SK-N-SH treated with all-trans-retinoic acid at 6 μM for 48 hours (cell line): Measurements from ENCODE around the gene KRTAP9-9.

Source experiments
- ATAC-seq: fragments of 200-7000 bp; cut with Tn5 transposase; 3 replicates; pipeline ENCODE4 v1.9.1; 2020; ENCODE audit warnings: mild to moderate bottlenecking, moderate library complexity
- ARNTL ChIP-seq: fragments of 450-650 bp; formaldehyde crosslinking; IDR thresholded peaks from 2 replicates; pipeline ENCODE4 v1.5.0; 2020; ENCODE audit warnings: low read depth, mild to moderate bottlenecking, moderate library complexity, borderline replicate concordance
- BACH2 ChIP-seq: fragments of 250-450 bp; sonication (Bioruptor Pico); IDR thresholded peaks from 2 replicates; pipeline ENCODE4 v1.9.0; 2021; ENCODE audit warnings: mild to moderate bottlenecking, borderline replicate concordance
- CREB5 ChIP-seq: fragments of 250-450 bp; sonication (Bioruptor Pico); IDR thresholded peaks from 2 replicates; pipeline ENCODE4 v1.5.1; 2020; ENCODE audit warnings: low read depth, mild to moderate bottlenecking, moderate library complexity
- CSDC2 ChIP-seq: fragments of 250-450 bp; sonication (Bioruptor Pico); IDR thresholded peaks from 2 replicates; pipeline ENCODE4 v1.5.0; 2020; ENCODE audit warnings: mild to moderate bottlenecking, moderate library complexity
- ESRRG ChIP-seq: fragments of 250-450 bp; sonication (Bioruptor Pico); IDR thresholded peaks from 2 replicates; pipeline ENCODE4 v1.6.1; 2021; ENCODE audit warnings: mild to moderate bottlenecking
- GLIS3 ChIP-seq: fragments of 250-450 bp; sonication (Bioruptor Pico); IDR thresholded peaks from 2 replicates; pipeline ENCODE4 v1.5.0; 2020; ENCODE audit warnings: mild to moderate bottlenecking, moderate library complexity
- ISL1 ChIP-seq: fragments of 250-450 bp; sonication (Bioruptor Pico); IDR thresholded peaks from 2 replicates; pipeline ENCODE4 v2.1.2; 2022; ENCODE audit warnings: mild to moderate bottlenecking, moderate library complexity
- PPARA ChIP-seq: fragments of 250-450 bp; sonication (Bioruptor Pico); IDR thresholded peaks from 2 replicates; pipeline ENCODE4 v1.5.0; 2020; ENCODE audit warnings: mild to moderate bottlenecking, borderline replicate concordance
- RARB ChIP-seq: fragments of 250-450 bp; sonication (Bioruptor Pico); IDR thresholded peaks from 2 replicates; pipeline ENCODE4 v1.8.0; 2021; ENCODE audit warnings: mild to moderate bottlenecking, moderate library complexity
- SNAI2 ChIP-seq: fragments of 250-450 bp; sonication (Bioruptor Pico); IDR thresholded peaks from 2 replicates; pipeline ENCODE4 v1.5.0; 2020; ENCODE audit warnings: mild to moderate bottlenecking, moderate library complexity
- TCF4 ChIP-seq: fragments of 250-450 bp; sonication (Bioruptor Pico); IDR thresholded peaks from 2 replicates; pipeline ENCODE4 v1.8.0; 2021; ENCODE audit warnings: mild to moderate bottlenecking, moderate library complexity, borderline replicate concordance
- TOX ChIP-seq: fragments of 250-450 bp; sonication (Bioruptor Pico); IDR thresholded peaks from 2 replicates; pipeline ENCODE4 v1.8.0; 2021; ENCODE audit warnings: mild to moderate bottlenecking, moderate library complexity, borderline replicate concordance
- ZC3H10 ChIP-seq: fragments of 250-450 bp; sonication (Bioruptor Pico); IDR thresholded peaks from 2 replicates; pipeline ENCODE4 v1.5.1; 2021; ENCODE audit warnings: mild to moderate bottlenecking, moderate library complexity
- ZFP3 ChIP-seq: fragments of 250-450 bp; sonication (Bioruptor Pico); IDR thresholded peaks from 2 replicates; pipeline ENCODE4 v1.5.0; 2020; ENCODE audit warnings: mild to moderate bottlenecking, moderate library complexity
- ZFP30 ChIP-seq: fragments of 450-650 bp; formaldehyde crosslinking; IDR thresholded peaks from 2 replicates; pipeline ENCODE4 v1.5.0; 2022; ENCODE audit warnings: mild to moderate bottlenecking, moderate library complexity
- ZNF565 ChIP-seq: fragments of 450-650 bp; formaldehyde crosslinking; conservative IDR thresholded peaks from 2 replicates; pipeline ENCODE4 v1.5.0; 2020; ENCODE audit warnings: low read depth, mild to moderate bottlenecking, moderate library complexity
- ZNF70 ChIP-seq: fragments of 450-650 bp; formaldehyde crosslinking; IDR thresholded peaks from 2 replicates; pipeline ENCODE4 v1.5.0; 2020; ENCODE audit warnings: mild to moderate bottlenecking, moderate library complexity
- ZNF8 ChIP-seq: fragments of 450-650 bp; formaldehyde crosslinking; IDR thresholded peaks from 2 replicates; pipeline ENCODE4 v1.5.0; 2020; ENCODE audit warnings: mild to moderate bottlenecking, moderate library complexity
- TF ChIP-seq, protein P1 (sequence below): fragments of 250-450 bp; sonication (Bioruptor Pico); IDR thresholded peaks from 2 replicates; pipeline ENCODE4 v1.5.0; 2020; ENCODE audit warnings: mild to moderate bottlenecking, moderate library complexity
- TF ChIP-seq, protein P2 (sequence below): fragments of 250-450 bp; sonication (Bioruptor Pico); IDR thresholded peaks from 2 replicates; pipeline ENCODE4 v1.5.1; 2021; ENCODE audit warnings: mild to moderate bottlenecking, moderate library complexity
- TF ChIP-seq, protein P3 (sequence below): fragments of 250-450 bp; sonication (Bioruptor Pico); IDR thresholded peaks from 2 replicates; pipeline ENCODE4 v1.8.0; 2021; ENCODE audit warnings: low read depth, mild to moderate bottlenecking, moderate library complexity, borderline replicate concordance

The KRTAP9-9 gene

GRCh38 chr17:41263212-41263611, 8.0 kb downstream of the KRTAP9-9 start:
- no peak for TF ChIP-seq GLIS3 (CRISPR knock-in tag)
- no peak for TF ChIP-seq ZNF8 (CRISPR knock-in tag)
- no peak for TF ChIP-seq ZFP3 (CRISPR knock-in tag)
- TF ChIP-seq, protein P1, sequence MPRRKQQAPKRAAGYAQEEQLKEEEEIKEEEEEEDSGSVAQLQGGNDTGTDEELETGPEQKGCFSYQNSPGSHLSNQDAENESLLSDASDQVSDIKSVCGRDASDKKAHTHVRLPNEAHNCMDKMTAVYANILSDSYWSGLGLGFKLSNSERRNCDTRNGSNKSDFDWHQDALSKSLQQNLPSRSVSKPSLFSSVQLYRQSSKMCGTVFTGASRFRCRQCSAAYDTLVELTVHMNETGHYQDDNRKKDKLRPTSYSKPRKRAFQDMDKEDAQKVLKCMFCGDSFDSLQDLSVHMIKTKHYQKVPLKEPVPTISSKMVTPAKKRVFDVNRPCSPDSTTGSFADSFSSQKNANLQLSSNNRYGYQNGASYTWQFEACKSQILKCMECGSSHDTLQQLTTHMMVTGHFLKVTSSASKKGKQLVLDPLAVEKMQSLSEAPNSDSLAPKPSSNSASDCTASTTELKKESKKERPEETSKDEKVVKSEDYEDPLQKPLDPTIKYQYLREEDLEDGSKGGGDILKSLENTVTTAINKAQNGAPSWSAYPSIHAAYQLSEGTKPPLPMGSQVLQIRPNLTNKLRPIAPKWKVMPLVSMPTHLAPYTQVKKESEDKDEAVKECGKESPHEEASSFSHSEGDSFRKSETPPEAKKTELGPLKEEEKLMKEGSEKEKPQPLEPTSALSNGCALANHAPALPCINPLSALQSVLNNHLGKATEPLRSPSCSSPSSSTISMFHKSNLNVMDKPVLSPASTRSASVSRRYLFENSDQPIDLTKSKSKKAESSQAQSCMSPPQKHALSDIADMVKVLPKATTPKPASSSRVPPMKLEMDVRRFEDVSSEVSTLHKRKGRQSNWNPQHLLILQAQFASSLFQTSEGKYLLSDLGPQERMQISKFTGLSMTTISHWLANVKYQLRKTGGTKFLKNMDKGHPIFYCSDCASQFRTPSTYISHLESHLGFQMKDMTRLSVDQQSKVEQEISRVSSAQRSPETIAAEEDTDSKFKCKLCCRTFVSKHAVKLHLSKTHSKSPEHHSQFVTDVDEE (CRISPR knock-in tag): no peak
- TF ChIP-seq ZNF70 (CRISPR knock-in tag): no peak
- no peak for TF ChIP-seq ZFP30
- TF ChIP-seq ISL1 (CRISPR knock-in tag): no peak
- TF ChIP-seq ZNF565 (CRISPR knock-in tag): no peak
- no peak for TF ChIP-seq TCF4 (CRISPR knock-in tag)
- no peak for TF ChIP-seq BACH2 (CRISPR knock-in tag)
- ATAC-seq: no peak

DNA sequence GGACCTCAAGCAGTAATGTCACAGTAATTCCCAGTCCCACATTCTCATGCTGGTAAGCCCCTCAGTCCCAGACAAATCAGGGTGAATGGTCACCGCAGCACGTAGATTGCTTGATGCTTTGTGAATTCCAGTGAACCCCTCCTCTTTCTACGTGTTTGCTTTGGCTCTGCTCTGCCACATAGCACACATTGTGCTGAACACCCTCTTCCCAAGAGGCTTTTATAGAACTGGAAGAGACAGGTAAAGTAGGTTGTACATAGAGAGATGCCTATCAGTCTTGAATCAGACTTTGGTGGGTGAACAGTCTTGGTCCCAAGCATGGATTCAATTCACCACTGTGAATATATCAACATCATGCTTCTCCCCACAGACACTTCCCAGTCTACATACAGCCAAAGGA, 9.4 kb downstream of the KRTAP9-9 start:
- ATAC-seq: no peak
- TF ChIP-seq GLIS3 (CRISPR knock-in tag) (no peak), PPARA (CRISPR knock-in tag) (no peak), TOX (CRISPR knock-in tag) (no peak), ARNTL (CRISPR knock-in tag) (no peak), ESRRG (CRISPR knock-in tag) (no peak), TCF4 (CRISPR knock-in tag) (no peak), RARB (CRISPR knock-in tag) (no peak), SNAI2 (no peak), ZC3H10 (CRISPR knock-in tag) (no peak), CREB5 (CRISPR knock-in tag) (no peak), ZFP30 (no peak), CSDC2 (CRISPR knock-in tag) (no peak), ZNF70 (CRISPR knock-in tag) (no peak)
- TF ChIP-seq, protein P2, sequence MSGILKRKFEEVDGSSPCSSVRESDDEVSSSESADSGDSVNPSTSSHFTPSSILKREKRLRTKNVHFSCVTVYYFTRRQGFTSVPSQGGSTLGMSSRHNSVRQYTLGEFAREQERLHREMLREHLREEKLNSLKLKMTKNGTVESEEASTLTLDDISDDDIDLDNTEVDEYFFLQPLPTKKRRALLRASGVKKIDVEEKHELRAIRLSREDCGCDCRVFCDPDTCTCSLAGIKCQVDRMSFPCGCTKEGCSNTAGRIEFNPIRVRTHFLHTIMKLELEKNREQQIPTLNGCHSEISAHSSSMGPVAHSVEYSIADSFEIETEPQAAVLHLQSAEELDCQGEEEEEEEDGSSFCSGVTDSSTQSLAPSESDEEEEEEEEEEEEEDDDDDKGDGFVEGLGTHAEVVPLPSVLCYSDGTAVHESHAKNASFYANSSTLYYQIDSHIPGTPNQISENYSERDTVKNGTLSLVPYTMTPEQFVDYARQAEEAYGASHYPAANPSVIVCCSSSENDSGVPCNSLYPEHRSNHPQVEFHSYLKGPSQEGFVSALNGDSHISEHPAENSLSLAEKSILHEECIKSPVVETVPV (CRISPR knock-in tag): no peak
- TF ChIP-seq, protein P1 (CRISPR knock-in tag): no peak
- TF ChIP-seq, protein P3, sequence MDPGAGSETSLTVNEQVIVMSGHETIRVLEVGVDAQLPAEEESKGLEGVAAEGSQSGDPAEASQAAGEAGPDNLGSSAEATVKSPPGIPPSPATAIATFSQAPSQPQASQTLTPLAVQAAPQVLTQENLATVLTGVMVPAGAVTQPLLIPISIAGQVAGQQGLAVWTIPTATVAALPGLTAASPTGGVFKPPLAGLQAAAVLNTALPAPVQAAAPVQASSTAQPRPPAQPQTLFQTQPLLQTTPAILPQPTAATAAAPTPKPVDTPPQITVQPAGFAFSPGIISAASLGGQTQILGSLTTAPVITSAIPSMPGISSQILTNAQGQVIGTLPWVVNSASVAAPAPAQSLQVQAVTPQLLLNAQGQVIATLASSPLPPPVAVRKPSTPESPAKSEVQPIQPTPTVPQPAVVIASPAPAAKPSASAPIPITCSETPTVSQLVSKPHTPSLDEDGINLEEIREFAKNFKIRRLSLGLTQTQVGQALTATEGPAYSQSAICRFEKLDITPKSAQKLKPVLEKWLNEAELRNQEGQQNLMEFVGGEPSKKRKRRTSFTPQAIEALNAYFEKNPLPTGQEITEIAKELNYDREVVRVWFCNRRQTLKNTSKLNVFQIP (CRISPR knock-in tag): no peak

GRCh38 chr17:41265078-41265477, 9.9 kb downstream of the KRTAP9-9 start, which contains the start of gene KRTAP9-6:
Gene KRTAP9-6, plus strand, starts transcription at chr17:41265378. Its CDS starts 0 bp downstream, at chr17:41265378.
- ATAC-seq: no peak
- TF ChIP-seq ZNF70 (CRISPR knock-in tag): no peak
- TF ChIP-seq, protein P2 (CRISPR knock-in tag): no peak
- no peak for TF ChIP-seq ISL1 (CRISPR knock-in tag)
- TF ChIP-seq, protein P1 (CRISPR knock-in tag): no peak
- TF ChIP-seq SNAI2: no peak
- TF ChIP-seq BACH2 (CRISPR knock-in tag): no peak
